Keratinocyte (primary cell): ENCODE data around the gene UBE2N.

Source experiments
- CTCF ChIP-seq, 3 experiments: IDR thresholded peaks in 1 of 3; conservative IDR thresholded peaks in 1 of 3; optimal IDR thresholded peaks in 1 of 3; 2 replicates in 2 of 3; 3 replicates in 1 of 3; pipeline versions ENCODE3 to v1.5.1; 2011; ENCODE audit warnings: low read length in 3 of 3, mild to moderate bottlenecking in 3 of 3, moderate library complexity in 2 of 3, control low read depth in 1 of 3, inconsistent platforms in 1 of 3; ENCODE audit not compliant: insufficient read depth in 2 of 3; ENCODE audit errors: extremely low read depth in 1 of 3
- EZH2 ChIP-seq: IDR thresholded peaks from one replicate; pipeline ENCODE4 v1.6.1; 2012; ENCODE audit warnings: inconsistent platforms, mild to moderate bottlenecking, low read length, moderate library complexity

- TF ChIP-seq CTCF (optimal IDR thresholded peaks at IDR 0.05 in 1 of 3, IDR thresholded peaks at IDR 0.05 in 1 of 3, conservative IDR thresholded peaks at IDR 0.05 in 1 of 3; ENCODE audit: extremely low read depth in 1 of 3, insufficient read depth in 2 of 3, low read length in 3 of 3) (no peak), EZH2 (no peak)
These were observed 34.4 kb downstream of the UBE2N start for GRCh38 chr12:93407054-93407962.
